HepG2 (cell line): ENCODE results near the gene HOXA6. TPM values are rescaled to one million over a fixed set of nuclear protein-coding genes. Genes with fewer than 3 reads are reported as not detected.

ENCODE experiments used
- ATAC-seq: fragments of 200-7000 bp; cut with Tn5 transposase; 3 replicates; pipeline ENCODE4 v1.9.1; 2020; ENCODE audit warnings: mild to moderate bottlenecking, moderate library complexity
- BruUV-seq: library from RNA; stranded (reverse); fragments of 400-500 nt; replicated peaks from 2 replicates; lab custom pipeline; 2021; lab: Mats Ljungman, UMichigan
- CTCF ChIA-PET: fragments of 300-600 bp; formaldehyde crosslinking; extraction: SDS; loops from one replicate; lab custom pipeline; 2021; ENCODE audit warnings: low total read pairs, inconsistent platforms, low intra/inter-chr PET ratio; lab: Yijun Ruan, JAX
- POLR2A ChIA-PET: fragments of 350-600 bp; sonication (Branson Sonifier 250); formaldehyde crosslinking; loops from one replicate; lab custom pipeline; 2020; ENCODE audit warnings: antibody characterized with exemption, inconsistent platforms; lab: Yijun Ruan, JAX
- DNase-seq: peaks from one replicate; pipeline ENCODE4 v3.0.0-alpha.2; 2015; ENCODE audit warnings: low spot score
- FAIRE-seq: peaks from 3 replicates; lab custom pipeline; 2011; peaks lifted over from hg19 to GRCh38; lab: Jason Lieb, UNC
- H2AFZ ChIP-seq: one replicate; pipeline ENCODE4 v1.6.1; 2011; ENCODE audit warnings: low read length, inconsistent platforms
- H3K27ac ChIP-seq: fragments of 300-600 bp; 3 replicates; pipeline ENCODE4 v1.8.0; 2011; ENCODE audit warnings: mixed run types, mild to moderate bottlenecking, mixed read lengths, low read length, inconsistent platforms; ENCODE audit not compliant: insufficient read depth; ENCODE audit errors: extremely low read length
- H3K27me3 ChIP-seq, 2 experiments: fragments of 200-600 bp in 1 of 2; 2 replicates in 1 of 2; 3 replicates in 1 of 2; pipeline versions ENCODE4 v1.6.0 to v1.8.0; 2011; ENCODE audit warnings: low read length in 2 of 2, mild to moderate bottlenecking in 2 of 2, moderate library complexity in 2 of 2, inconsistent platforms in 1 of 2; ENCODE audit not compliant: insufficient read depth in 2 of 2, control insufficient read depth in 1 of 2
- H3K36me3 ChIP-seq, 2 experiments: fragments of 200-600 bp in 1 of 2; replicated peaks in 1 of 2; 2 replicates in 1 of 2; 3 replicates in 1 of 2; pipeline versions ENCODE4 v1.5.1 to v1.8.0; 2011; ENCODE audit warnings: low read length in 2 of 2, inconsistent platforms in 1 of 2; ENCODE audit not compliant: insufficient read depth in 2 of 2, control insufficient read depth in 1 of 2
- H3K4me1 ChIP-seq: 2 replicates; pipeline ENCODE4 v1.5.1; 2012; ENCODE audit warnings: low read length, inconsistent platforms; ENCODE audit not compliant: insufficient read depth
- H3K4me2 ChIP-seq: 2 replicates; pipeline ENCODE4 v1.6.0; 2011; ENCODE audit warnings: low read depth, low read length, inconsistent platforms
- H3K4me3 ChIP-seq, 3 experiments: fragments of 200-600 bp in 1 of 3; sonication (generic), shearing (Covaris generic) in 1 of 3; replicated peaks in 1 of 3; 2 replicates each; pipeline ENCODE4 v1.5.1; 2011 to 2016; ENCODE audit warnings: low read length in 3 of 3, inconsistent platforms in 2 of 3, low read depth in 2 of 3, mild to moderate bottlenecking in 2 of 3, control low read depth in 1 of 3, mixed read lengths in 1 of 3; ENCODE audit not compliant: insufficient read depth in 1 of 3
- H3K79me2 ChIP-seq: one replicate; pipeline ENCODE4 v1.6.1; 2011; ENCODE audit warnings: low read length, inconsistent platforms; ENCODE audit not compliant: insufficient read depth
- H3K9ac ChIP-seq: 2 replicates; pipeline ENCODE4 v1.6.0; 2011; ENCODE audit warnings: mild to moderate bottlenecking, low read depth, low read length, inconsistent platforms; ENCODE audit not compliant: insufficient read depth
- H3K9me3 ChIP-seq: 2 replicates; pipeline ENCODE4 v1.5.1; 2012; ENCODE audit warnings: mild to moderate bottlenecking, low read length
- H4K20me1 ChIP-seq: 2 replicates; pipeline ENCODE4 v1.6.0; 2011; ENCODE audit warnings: inconsistent platforms, mild to moderate bottlenecking, low read length, moderate library complexity; ENCODE audit not compliant: insufficient read depth
- AGO1 ChIP-seq: fragments of 200-400 bp; formaldehyde crosslinking; IDR thresholded peaks from 2 replicates; pipeline ENCODE4 v1.6.1; 2017; ENCODE audit warnings: mild to moderate bottlenecking, low read depth, low read length, moderate library complexity; ENCODE audit not compliant: poor library complexity, severe bottlenecking
- ARID3A ChIP-seq: IDR thresholded peaks from 2 replicates; pipeline ENCODE4 v1.6.1; 2012; ENCODE audit warnings: low read depth, low read length, improper control_type of control experiment
- BRCA1 ChIP-seq: sonication (generic); formaldehyde crosslinking; IDR thresholded peaks from 2 replicates; pipeline ENCODE4 v1.4.0; 2020; ENCODE audit warnings: missing genetic modification reagents
- CEBPB ChIP-seq: IDR thresholded peaks from 2 replicates; pipeline ENCODE4 v1.6.1; 2011; ENCODE audit warnings: low read depth, low read length, improper control_type of control experiment, borderline replicate concordance
- KMT2A ChIP-seq: sonication (generic); formaldehyde crosslinking; IDR thresholded peaks from 2 replicates; pipeline ENCODE4 v1.4.0; 2020; ENCODE audit warnings: missing genetic modification reagents
- MLXIP ChIP-seq: sonication (generic); formaldehyde crosslinking; IDR thresholded peaks from 2 replicates; pipeline ENCODE4 v1.9.0; 2021; ENCODE audit warnings: missing genetic modification reagents, borderline replicate concordance
- THYN1 ChIP-seq: sonication (generic); formaldehyde crosslinking; IDR thresholded peaks from 2 replicates; pipeline ENCODE4 v1.8.1; 2023; ENCODE audit warnings: low read depth, mild to moderate bottlenecking, moderate library complexity, missing genetic modification reagents, borderline replicate concordance
- ZBTB7B ChIP-seq: sonication (generic); formaldehyde crosslinking; IDR thresholded peaks from 2 replicates; pipeline ENCODE4 v1.4.0; 2020; ENCODE audit warnings: missing genetic modification reagents
- ZBTB8A ChIP-seq: sonication (generic); formaldehyde crosslinking; IDR thresholded peaks from 2 replicates; pipeline ENCODE4 v1.4.0; 2020; ENCODE audit warnings: mild to moderate bottlenecking, low read depth, missing genetic modification reagents, borderline replicate concordance
- ZNF350 ChIP-seq: sonication (generic); formaldehyde crosslinking; IDR thresholded peaks from 2 replicates; pipeline ENCODE4 v1.4.0; 2020; ENCODE audit warnings: mild to moderate bottlenecking, low read depth, missing genetic modification reagents, borderline replicate concordance
- ZNF441 ChIP-seq: sonication (generic); formaldehyde crosslinking; IDR thresholded peaks from 2 replicates; pipeline ENCODE4 v1.7.0; 2021; ENCODE audit warnings: missing genetic modification reagents, borderline replicate concordance
- ZNF558 ChIP-seq: sonication (generic); formaldehyde crosslinking; IDR thresholded peaks from 2 replicates; pipeline ENCODE4 v1.9.0; 2022; ENCODE audit warnings: mild to moderate bottlenecking, missing genetic modification reagents, borderline replicate concordance
- ZNF687 ChIP-seq: sonication (generic); formaldehyde crosslinking; IDR thresholded peaks from 2 replicates; pipeline ENCODE4 v1.5.1; 2020; ENCODE audit warnings: mild to moderate bottlenecking, missing genetic modification reagents, moderate library complexity
- ZNF747 ChIP-seq: sonication (generic); formaldehyde crosslinking; IDR thresholded peaks from 2 replicates; pipeline ENCODE4 v1.8.1; 2023; ENCODE audit warnings: missing genetic modification reagents, mild to moderate bottlenecking, borderline replicate concordance
- ZNF781 ChIP-seq: sonication (generic); formaldehyde crosslinking; IDR thresholded peaks from 2 replicates; pipeline ENCODE4 v1.5.1; 2020; ENCODE audit warnings: borderline replicate concordance, mild to moderate bottlenecking, missing genetic modification reagents; ENCODE audit errors: not compliant biosample characterization
- ZSCAN29 ChIP-seq: sonication (generic); formaldehyde crosslinking; conservative IDR thresholded peaks from 2 replicates; pipeline ENCODE4 v1.4.0; 2020; ENCODE audit warnings: mild to moderate bottlenecking, missing genetic modification reagents
- WGBS: methylation state at CpG from one replicate; pipeline ENCODE4 v1.1.6; 2017; ENCODE audit warnings: low lambda C conversion rate; 5-methylcytosine and 5-hydroxymethylcytosine counted together
- in situ Hi-C: cut with HindIII; loops from 2 replicates; pipeline ENCODE4 v1.10.0; 2017; ENCODE audit warnings: low pct_unique_long_range_greater_than_20kb; ENCODE audit not compliant: extremely low pct_ligation_motif_present
- intact Hi-C: fragments of 100-400 bp; cut with micrococcal nuclease; formaldehyde crosslinking; loops from one replicate; pipeline ENCODE4 v1.10.0; 2022; ENCODE audit not compliant: unreplicated experiment
- polyA plus RNA-seq, 8 experiments: library from polyadenylated mRNA; depleted of rRNA in 3 of 8; stranded (reverse) in 7 of 8; unstranded in 1 of 8; fragments of >200 nt; fragmentation: Illumina TruSeq in 4 of 8; extraction: Trizol in 4 of 8; gene quantifications; 2 replicates each; pipeline versions ENCODE4 v1.2.1 to v1.2.3, GENCODE V29; 2011 to 2016; ENCODE audit warnings: low read depth in 4 of 8, missing spikeins in 1 of 8, mixed read lengths in 1 of 8; ENCODE audit not compliant: insufficient read depth in 1 of 8
- total RNA-seq, 5 experiments: library from RNA; depleted of rRNA; stranded (reverse); fragments of >200 nt; fragmentation: Illumina TruSeq; extraction: Trizol; gene quantifications; 2 replicates each; pipeline ENCODE4 v1.2.3, GENCODE V29; 2016; ENCODE audit warnings: low read depth in 1 of 5

The HOXA6 gene
- total and polyA plus RNA-seq, 2 of the 13 experiments (the other 11 are each of a cell fraction or from before 2014, with no cell fraction given), result 1.3 to 1.5 TPM

GRCh38 chr7:27144781-27145164 lies 2.8 kb downstream of the HOXA6 start:
- intact Hi-C loops, result loop anchor here (5.0 kb wide), 1 partner anchor 767 kb away; no protein-coding TSS in a partner anchor
- TF ChIP-seq ZNF558 (CRISPR knock-in tag) (no peak), ZNF687 (no peak), ZBTB7B (CRISPR knock-in tag) (no peak), AGO1 (no peak), CEBPB (no peak), ZNF350 (CRISPR knock-in tag) (no peak), ARID3A (no peak), ZNF441 (no peak), BRCA1 (CRISPR knock-in tag) (no peak), ZNF781 (no peak), MLXIP (CRISPR knock-in tag) (no peak), THYN1 (CRISPR knock-in tag) (no peak), ZSCAN29 (CRISPR knock-in tag) (no peak), ZNF747 (CRISPR knock-in tag) (no peak), ZBTB8A (CRISPR knock-in tag) (no peak), KMT2A (CRISPR knock-in tag) (no peak)

More at GRCh38 chr7:27144781-27145164, 2.8 kb downstream of the HOXA6 start:
- Histone ChIP-seq H2AFZ (no peak overlapping the region), H3K27me3 (no peaks in the 10 kb centered on the region), H3K4me3 (no peak overlapping the region), H3K79me2 (peaks cover 5% of the 10 kb centered on the region), H3K27ac (no peak overlapping the region), H3K9ac (no peak overlapping the region), H3K4me2 (no peak overlapping the region), H3K36me3 (no peaks in the 10 kb centered on the region; a peak in 2 of 5 replicates), H3K4me1 (peaks cover 27% of the 10 kb centered on the region), H3K9me3 (no peaks in the 10 kb centered on the region), H4K20me1 (no peaks in the 10 kb centered on the region)
- no TSS peak for BruUV-seq
- in situ Hi-C loops, result no loop called here
- no peak for FAIRE-seq
- no peak for DNase-seq
- CTCF ChIA-PET, result interaction anchor here (1.6 to 1.8 kb wide), 2 partner anchors 291 to 301 kb away, joined by 4 to 14 read pairs; no protein-coding TSS in a partner anchor
- POLR2A ChIA-PET, result no interaction called here
- WGBS, result 96% methylated on average over 23 of the region's 31 CpGs
- no peak for ATAC-seq
